Glomerular endothelial cell (primary cell): Measurements from ENCODE around the gene FOXP1. TPM values are rescaled to one million over a fixed set of nuclear protein-coding genes. Genes with fewer than 3 reads are reported as not detected.

ENCODE experiments used
- DNase-seq: peaks from one replicate; pipeline ENCODE4 v3.0.0-alpha.2; 2011; ENCODE audit warnings: low read depth, low spot score; ENCODE audit errors: extremely low read depth
- total RNA-seq: library from RNA; depleted of rRNA; stranded (reverse); fragments of >200 nt; gene quantifications from 2 replicates; pipeline ENCODE4 v1.2.3, GENCODE V29; 2015

FOXP1 gene
- total RNA-seq, result 32.6 and 54.8 TPM in 2 replicates

DNA sequence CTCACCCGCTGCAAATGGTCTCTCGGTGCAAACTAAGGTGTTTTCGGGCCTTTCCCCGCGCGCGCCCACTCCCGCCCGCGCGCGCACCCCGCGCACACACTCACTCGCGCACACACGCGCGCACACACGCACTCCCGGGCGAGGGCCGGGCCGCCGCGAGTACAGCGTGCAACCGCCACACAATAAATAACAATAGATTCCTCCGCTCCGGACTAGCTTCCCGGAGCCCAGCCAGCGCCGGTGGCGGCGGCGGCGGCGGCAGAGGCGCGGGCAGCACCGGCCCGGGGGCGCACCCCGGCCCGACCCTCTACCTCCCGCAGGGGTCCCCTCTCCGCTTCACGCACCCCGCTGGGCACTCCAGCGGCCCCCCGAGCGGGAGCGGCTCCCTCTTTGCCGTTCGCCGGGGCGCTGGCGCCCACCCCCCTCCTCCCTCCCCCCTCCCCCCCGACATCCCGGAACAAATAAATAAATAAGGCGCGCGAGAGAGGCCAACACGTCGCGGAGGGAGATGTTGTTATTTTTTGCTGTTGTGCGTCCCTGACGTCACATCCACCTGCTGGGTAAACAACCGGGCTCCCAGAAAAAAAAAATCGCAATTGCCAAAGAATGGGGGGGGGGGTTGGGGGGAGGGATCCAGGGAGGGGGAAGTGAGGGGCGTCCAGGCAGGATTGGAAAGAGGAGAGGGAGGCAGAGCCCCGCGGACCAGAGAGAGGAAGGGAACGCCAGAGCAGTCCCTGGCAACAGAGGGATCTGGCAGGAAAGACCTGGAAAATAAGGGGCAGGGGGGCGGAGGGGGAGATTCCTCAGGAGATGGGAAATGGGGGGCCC lies at the start of gene FOXP1:
FOXP1 (minus strand) TSS at position 163 of the 828 bp plus-strand sequence. CDS start 385,347 bp downstream, outside the sequence.
- DNase-seq, result no peak

DNA sequence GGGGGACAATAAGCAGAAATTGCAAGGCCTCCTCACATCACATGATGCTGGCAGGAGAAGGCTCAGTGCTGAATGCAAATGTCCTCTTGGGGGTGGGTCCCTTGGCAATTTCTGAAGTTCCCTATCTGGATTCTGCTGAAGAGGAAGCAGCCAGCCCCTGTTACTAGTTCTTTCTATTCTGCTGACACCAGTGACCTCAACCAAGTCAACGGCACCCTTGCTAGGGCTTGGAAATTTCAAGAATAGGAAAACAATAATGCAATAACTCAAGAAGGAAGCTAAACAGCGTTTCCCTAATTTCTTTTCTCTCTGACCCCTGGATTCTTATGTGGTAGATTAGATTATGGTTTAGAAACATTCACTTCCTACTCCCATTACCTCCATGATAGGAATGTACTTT lies 46.2 kb upstream of the FOXP1 start:
- DNase-seq, result no peak

DNA sequence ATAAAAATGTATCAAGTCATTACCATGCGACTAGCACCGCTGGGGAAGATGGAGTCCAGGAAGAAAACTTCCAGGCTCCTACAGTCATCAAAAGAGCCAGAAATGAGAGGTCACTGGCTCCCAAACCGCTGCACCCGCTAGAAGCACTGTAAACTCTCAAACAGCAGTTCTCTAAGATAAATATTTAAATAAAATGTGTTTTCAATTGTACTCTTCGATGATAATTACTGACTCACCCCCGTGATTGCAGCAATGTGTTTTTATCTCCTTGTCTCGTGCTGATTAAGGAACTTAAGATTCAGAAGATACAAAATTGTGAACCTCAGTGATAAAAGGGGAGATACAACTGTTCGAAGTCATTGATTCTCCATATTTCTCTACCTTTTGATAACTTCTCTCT lies 45.8 kb upstream of the FOXP1 start:
- DNase-seq, result no peak

DNA sequence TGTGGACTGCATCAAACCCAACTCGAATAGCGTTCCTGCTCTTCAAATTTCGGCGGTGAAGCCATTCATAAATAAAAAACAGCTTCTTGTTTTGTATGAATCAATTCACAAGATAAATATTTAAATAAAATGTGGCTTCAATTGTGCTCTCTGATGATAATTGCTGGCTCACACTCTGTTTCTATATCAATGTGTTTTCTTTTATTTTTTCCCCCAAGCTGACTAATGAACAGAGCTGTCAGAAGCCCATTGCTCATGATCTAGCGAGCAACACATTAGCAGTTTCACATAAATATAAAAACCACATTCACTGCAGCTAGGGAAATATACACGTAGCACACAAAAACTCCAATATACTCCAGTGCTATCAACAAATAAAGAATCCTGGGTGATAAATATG lies 45.0 kb upstream of the FOXP1 start:
- DNase-seq, result no peak

DNA sequence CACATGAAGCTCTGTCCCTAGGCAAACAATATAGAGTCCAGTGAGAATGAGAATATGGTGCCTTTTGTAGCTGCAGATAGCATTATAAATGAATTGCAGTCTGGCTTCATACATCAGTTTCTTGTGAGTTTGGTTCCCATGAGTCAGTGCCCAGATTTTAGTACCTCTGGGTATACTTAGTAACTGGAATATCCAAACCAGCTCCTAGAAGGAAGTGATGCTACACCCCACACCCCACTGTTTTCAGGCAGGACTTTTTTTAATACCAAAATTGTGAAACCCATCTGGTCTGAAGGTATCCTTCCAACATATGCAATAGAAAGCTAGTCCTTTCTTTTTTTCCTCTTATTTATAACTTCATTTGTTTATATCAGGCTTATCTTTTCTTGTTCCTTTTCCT lies 42.1 kb upstream of the FOXP1 start:
- DNase-seq, result no peak

DNA sequence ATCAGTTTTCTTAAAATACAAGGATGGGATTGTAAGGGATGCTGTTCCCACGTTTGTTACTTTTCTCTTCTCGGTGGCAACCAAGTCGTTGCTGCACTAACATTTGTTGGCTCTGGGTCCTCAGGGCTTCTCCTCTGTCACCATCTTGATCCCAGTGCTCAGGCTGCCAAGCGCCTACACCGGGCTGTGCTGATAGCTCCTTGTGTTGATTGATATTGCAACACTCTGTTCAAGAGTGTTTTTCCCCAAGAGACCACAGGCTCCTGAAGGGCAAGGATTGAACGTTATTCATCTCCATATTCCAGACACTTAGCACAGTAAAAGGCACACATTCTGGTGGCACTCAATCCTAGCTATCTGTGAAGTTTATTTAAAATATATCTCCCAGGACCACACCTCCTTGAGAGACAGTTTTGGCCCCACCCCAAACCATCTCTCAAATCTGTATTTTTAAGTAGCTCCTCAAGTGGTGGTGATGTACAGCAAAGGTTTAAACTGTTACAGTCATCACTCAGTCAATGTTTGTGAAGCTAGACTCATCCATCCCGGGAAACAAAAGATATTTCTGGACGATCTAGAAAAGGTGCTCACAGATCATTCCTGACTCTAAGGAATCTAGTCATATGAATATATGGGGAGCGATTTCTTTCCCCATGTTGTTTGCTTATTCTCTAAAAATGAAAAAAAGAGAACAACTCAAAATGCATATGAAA lies 38.5 kb upstream of the FOXP1 start:
- DNase-seq, result no peak

DNA sequence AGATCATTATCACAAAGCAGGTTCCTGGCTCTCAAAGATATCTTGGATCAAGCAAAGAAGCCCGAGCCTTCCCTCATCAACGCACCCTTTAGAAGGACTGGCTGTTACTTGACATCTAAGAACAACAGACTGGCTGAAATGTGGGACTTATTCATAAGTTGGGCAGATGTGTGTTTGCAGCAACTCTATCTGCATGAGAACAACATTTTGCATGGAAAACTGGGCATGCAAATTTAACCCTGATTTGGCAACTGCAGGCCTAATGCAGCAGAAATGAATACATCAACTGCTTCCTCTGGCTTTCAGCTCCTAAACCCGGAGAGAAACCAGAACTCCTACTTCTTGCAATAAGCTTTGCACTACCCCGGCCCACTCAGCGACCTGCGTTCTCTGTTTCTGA lies 35.0 kb upstream of the FOXP1 start:
- DNase-seq, result no peak

DNA sequence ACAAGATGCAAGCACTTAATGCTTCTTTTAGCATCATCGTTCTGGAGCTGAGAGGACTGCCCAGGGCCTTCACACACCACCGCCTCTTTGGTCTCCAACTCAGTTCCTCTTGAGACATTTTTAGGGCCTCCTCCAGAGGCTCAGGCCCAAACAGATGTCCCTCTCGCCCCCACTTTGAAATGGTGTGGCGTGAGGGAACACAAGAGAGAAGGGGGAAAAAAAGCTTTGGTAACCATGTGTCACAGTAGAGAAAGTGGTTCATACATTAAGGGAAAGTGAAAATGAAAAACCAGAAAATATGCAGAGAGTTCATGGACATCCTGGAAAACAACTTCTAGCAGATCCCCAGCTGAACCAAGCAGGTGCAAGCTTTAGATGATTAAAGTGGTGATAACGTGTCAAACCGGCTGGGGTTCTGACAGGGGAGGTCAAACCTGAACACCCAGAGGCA lies 33.1 kb upstream of the FOXP1 start:
- DNase-seq, result no peak

DNA sequence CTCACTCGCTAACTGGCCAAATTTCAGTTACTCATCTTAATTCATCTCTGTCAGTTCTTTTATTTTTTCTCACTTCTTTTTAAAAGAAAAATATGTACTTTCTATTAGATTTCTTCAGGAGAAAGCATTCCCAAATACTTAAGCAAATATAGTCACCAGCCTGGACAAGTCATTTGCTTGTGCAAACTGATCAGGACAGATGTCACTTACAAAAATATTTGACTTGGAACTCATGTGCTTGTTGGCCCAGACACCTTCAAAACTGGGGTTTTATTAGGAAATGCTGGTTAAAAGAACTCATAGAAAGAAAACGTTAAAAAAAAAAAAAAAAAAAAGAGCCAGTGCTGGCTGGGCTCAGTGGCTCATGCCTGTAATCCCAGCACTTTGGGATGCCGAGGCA lies 31.3 kb upstream of the FOXP1 start:
- no peak for DNase-seq

DNA sequence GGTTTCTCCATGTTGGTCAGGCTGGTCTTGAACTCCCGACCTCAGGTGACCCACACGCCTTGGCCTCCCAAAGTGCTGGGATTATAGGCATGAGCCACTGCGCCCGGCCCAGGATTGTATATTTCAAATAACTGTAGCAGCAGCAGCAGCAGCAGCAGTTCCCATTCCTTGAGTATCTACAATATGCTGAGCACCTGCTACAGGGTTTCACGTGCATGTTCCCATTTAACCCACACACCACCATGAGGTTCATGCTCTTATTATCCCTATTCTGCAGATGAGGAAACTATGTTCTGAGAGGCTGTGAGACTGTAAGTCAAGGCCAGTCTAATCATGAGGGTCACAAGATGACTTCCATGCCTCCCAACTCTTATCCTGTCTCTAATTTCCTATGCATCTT lies 30.9 kb upstream of the FOXP1 start:
- no peak for DNase-seq

DNA sequence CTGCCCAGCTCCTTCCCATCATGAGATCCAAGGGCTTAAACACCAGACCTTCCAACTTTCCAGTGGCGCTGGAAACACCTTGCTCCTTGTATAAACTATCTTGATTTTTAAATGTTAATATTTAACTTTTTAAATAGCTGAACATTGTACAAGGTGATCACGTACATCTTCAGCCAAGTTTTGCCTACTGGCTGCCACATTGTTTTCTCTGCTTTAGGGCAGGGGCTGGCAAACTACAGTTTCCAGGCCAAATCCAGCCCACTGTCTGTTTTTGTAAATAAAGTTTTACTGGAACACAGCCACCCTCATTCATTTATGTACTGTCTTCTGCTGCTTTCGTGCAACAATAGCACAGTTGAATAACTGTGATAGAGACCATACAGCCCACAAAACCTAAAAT lies 27.6 kb upstream of the FOXP1 start:
- DNase-seq, result no peak

DNA sequence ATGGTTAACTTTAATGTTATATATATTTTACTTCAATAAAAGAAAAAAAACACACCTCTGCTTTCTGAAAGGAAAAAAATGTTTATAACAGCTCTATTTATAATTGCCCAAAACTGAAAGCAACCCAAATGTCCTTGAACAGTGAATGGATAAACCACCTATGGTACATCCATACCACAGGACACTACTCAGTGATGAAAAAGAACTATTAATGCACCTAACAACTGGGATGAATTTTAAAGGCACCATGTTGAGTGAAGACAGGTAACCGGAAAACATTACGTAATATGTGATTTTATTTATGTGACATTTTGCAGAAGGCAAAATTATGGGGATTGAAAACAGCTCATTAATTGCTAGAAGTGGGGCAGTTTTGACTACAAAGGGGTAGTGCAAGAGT lies 23.8 kb upstream of the FOXP1 start:
- no peak for DNase-seq

DNA sequence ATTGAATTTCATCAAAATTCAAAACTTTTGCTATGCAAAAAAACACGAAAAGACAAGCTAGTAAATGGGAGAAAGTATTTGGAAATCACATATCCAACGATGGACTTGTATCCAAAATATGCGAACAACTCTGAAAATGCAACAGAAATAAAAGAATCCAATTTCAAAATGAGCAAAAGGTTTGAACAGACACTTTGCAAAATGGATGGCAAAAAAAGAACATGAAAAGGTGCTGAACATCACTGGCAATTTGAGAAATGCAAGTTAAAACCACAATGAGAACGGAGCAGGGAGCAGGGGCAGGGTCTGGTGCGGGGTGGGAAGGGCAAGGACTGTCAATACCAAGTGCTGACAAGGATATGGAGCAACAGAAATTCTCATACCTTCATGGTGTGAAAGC lies 23.1 kb upstream of the FOXP1 start:
- DNase-seq, result no peak

DNA sequence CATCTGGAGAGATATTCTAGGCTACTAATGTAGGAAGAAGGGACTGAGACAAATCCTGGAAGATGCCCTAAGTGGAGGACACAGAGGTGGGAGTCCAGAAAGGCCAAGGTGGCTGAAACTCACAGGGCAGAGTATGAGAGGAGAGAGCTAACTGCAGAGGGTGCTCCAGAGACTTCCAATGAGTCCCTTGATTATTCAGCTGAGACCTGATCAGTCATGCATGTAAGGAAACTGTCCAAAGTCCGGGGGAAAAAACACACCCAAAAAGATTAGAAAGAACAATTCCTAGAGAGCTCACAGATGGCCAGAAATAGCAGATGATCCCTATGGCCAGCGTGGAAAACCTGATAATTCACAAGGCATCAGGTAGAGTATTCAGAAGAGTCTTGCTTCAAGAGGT lies 18.7 kb upstream of the FOXP1 start:
- DNase-seq, result no peak

DNA sequence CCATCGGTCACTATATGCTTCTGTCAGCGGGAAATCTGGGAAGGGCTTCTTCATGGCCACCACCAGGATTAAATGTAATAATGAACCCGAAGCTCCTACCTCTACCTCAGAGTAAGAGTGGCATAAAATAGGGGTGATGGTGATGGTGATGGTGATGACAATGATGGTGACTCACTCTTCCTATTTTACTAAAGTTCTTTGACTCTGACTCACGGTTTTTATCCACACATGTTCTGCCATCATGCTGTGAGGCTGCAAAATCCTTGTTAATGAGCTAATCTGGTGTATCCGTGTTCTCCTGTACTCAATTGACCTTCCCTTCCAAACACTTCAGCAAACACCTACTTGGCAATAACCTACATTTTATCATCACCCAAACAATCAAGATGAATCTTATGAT lies 18.3 kb upstream of the FOXP1 start:
- DNase-seq, result no peak

DNA sequence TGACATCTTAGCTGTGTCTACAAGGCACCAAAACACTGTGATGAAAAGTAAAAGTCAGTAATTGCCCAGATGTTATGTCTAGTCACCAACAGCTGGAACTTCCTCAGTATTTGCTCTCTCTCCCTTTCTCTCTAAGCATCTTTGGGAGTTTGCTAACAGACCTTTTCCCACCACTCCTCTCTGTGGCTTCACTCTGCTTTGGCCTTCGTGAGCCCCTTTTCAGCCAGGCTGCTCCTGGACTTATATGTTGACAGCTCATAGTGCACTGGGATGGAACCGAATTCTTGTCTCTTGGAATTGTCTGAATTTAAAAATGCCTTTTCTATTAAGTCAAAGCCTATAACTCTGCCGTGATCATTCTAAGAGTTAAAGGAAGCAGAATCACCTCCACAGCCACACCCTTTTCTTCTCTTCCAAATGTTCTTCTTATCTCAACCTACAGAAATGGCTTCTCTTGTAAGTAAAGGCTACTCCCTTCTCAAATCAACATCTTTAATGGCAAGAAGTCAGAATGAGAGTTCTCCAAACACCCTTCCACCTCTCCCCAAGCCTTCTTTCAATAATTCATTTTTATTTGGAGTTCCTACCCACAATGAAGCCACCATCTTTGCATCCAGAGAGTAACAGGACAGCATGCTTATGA lies 17.2 kb upstream of the FOXP1 start:
- DNase-seq, result no peak

DNA sequence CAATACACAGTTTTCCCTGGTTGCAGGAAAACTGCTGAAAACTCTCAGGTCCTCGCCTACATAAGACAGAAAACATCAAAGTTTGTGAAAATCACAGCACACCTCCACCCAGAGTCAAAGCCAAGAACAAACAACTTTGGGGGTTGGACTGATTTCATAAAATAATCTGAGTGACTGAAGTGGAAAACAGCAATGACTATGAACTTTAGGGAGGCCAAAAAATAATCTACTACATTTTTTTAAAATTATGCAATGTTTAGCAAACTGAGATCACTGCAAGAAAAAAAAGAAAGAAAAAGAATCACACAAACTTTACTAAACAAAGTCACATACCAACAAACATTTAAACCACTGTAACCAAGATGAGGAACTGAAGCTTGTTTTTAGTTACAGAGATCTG lies 15.9 kb upstream of the FOXP1 start:
- DNase-seq, result no peak

DNA sequence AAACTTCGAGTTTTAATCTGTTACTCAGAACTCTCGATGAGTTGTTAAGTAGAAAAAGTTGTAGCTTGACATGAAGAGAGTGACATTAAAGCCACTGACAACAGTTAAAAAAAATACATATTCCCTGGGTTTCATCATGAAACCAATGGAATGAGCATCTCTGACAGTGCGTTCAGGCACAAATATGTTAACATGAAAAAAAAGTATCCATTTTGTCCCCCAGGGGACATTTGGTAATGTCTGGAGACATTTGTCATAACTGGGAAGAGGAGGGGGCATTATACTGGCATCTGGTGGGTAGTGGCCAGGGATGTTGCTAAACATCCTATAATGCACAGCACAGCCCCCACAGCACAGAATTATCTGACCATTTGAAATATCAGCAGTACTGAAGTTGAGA lies 14.8 kb upstream of the FOXP1 start:
- no peak for DNase-seq

DNA sequence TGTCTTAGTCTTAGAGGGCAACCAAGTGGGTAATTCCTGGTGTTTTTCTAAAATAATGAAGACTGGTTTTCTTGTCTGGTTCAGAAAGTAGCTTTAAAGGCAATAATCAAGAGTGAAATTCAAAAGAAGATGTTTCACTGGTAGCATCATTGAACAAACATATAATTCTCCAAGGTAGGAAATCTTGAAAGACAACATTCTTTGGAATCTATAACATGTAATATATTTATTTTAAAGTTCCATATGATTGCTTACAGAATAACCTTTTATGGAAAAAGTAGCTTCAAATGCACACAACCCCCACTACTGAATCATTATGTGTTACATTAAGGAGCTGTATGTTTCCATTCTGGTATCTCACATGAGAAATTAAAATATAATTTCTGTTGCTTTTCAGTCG lies 13.8 kb upstream of the FOXP1 start:
- no peak for DNase-seq

DNA sequence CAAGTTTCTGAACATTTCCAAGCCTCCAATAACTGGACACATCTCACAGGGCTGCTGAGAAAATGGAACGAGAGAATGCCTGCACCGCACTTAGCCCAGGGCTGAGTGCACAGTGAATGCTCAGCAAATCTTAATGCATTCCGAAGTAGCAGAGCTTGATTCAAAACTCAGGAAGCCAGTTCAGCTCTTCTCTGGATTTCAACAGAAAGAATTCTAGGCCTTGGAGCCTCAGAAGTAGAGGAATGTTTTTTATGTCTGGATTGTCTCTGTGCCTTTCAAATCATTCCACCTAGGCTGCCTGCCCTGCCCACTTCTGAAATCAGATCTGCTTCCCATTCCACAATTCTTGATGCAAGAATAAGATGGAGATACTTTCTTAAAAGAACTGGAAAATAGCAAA lies 9.6 kb upstream of the FOXP1 start:
- DNase-seq, result no peak

DNA sequence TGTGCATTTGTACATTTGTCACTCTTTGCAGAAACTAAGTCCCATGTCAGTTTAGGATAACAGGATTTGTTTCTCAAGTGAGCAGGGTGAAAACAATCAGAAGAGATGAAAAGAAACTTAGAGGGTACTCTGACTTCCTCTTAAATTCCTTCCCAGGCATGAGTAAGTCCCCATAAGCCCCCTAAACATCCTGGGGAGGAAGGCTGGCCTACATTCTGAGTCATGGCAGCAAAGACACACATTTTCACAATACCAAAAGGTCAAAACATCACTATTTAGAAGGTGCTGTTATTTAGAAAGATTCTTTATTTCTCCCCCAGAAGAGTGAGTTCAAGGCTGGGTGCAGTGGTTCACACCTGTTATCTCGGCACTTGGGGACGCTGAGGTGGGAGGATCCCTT lies 7.6 kb upstream of the FOXP1 start:
- DNase-seq, result no peak

DNA sequence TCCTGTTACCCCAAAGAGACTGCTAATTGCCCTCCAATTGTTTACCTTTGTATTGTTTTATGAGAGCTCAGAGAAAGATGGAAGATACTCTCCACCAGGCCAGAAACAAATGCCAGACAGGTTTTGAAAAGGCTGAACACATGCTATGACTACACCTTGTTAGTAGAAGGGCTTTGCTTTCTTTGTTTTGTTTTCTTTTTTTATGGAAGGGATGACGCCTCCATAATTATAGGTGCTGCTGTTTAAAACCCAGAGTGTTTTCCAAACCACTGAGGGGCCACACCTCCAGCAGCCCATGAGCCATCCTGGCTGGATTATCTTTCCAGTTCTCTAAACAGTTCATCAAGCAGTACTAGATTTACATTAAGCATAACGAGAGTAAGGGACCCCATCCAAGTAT lies 5.6 kb upstream of the FOXP1 start:
- DNase-seq, result no peak
